Thoracic aorta endothelial cell (primary cell): Measurements from ENCODE around the gene IL5. TPM values are rescaled to one million over a fixed set of nuclear protein-coding genes. Genes with fewer than 3 reads are reported as not detected.

Experiments used
- total RNA-seq: library from RNA; depleted of rRNA; stranded (reverse); fragments of >200 nt; gene quantifications from 2 replicates; pipeline ENCODE4 v1.2.3, GENCODE V29; 2012

Gene IL5
- total RNA-seq = not detected in 2 replicates

DNA sequence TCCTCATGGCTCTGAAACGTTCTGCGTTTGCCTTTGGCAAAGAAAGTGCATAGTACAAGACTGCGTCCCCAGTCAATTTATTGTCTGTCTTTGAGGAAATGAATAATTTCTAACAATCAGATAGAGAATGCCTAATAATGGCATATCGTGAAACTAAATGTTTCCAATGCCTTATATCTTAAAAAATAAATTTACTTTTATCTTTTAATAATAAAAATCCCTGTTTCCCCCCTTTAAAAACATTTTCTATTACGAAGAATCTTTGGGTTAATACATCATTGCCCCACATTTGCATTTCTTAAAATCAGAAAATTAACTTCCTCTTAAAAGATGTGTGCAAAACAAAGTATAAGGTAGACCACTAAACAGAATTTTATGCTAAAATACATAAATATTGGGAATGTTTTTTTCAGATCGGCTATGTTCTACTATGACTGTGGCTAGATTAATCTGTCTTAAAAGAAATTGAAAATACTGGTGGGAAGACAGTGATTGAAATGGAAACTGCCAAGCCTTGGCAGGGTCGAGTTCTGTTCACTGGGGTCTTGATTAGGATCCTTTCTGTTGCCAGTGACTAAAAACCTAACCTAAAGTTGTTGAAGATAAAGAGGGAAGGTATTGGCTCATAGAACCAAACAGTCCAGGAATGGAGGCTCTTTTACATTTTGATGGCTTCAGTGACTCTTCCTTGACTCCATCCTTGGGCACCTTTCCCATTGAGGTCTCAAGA is at the start of gene IL5:
Gene IL5 (minus strand): TSS at position 51 of the 730 bp plus-strand sequence. CDS start 44 bp downstream, at position 7.

GRCh38 chr5:132556763-132557477 is 13.6 kb upstream of the IL5 start, which contains the start of gene RAD50:
Gene RAD50 (plus strand): TSS chr5:132556977. CDS start chr5:132557325, 348 bp downstream.

Other genes with a start within 250 kb of the IL5 start
- gene SLC22A4, start 249.1 kb downstream of the IL5 start, total RNA-seq = 3.9 and 6.0 TPM in 2 replicates
- gene SLC22A5, start 173.8 kb downstream of the IL5 start, total RNA-seq = 3.6 and 6.5 TPM in 2 replicates
- 9.7 and 14.5 TPM in 2 replicates for gene IRF1, start 52.7 kb downstream of the IL5 start, total RNA-seq
- 34.3 and 36.6 TPM in 2 replicates for gene RAD50, start 13.5 kb upstream of the IL5 start, total RNA-seq
- gene IL13, start 114.7 kb upstream of the IL5 start, total RNA-seq = not detected in 2 replicates
- not detected in 2 replicates for gene IL4, start 130.5 kb upstream of the IL5 start, total RNA-seq
- gene KIF3A, start 194.0 kb upstream of the IL5 start, total RNA-seq = 12.9 and 15.8 TPM in 2 replicates
- gene CCNI2, start 203.9 kb upstream of the IL5 start, total RNA-seq = 0.22 TPM in 1 of 2 replicates, not detected in the other
- 48.0 and 58.6 TPM in 2 replicates for gene SEPTIN8, start 233.7 kb upstream of the IL5 start, total RNA-seq